Cardiac fibroblast (primary cell): ENCODE data around the gene H2BK1.

Source experiments
- DNase-seq, 2 donors: peaks; one replicate each; pipeline versions ENCODE4 v3.0.0 to v3.0.0-alpha.2; 2010; ENCODE audit warnings: low read depth in 2 of 2
- H3K4me3 ChIP-seq, 2 donors: replicated peaks in 1 of 2; 1 replicate in 1 of 2; 2 replicates in 1 of 2; pipeline ENCODE4 v1.5.1; 2011; ENCODE audit warnings: low read depth in 2 of 2, low read length in 2 of 2, mild to moderate bottlenecking in 2 of 2, moderate library complexity in 1 of 2
- TF ChIP-seq, protein P1 (sequence below): IDR thresholded peaks from one replicate; pipeline ENCODE4 v1.5.1; 2011; ENCODE audit warnings: low read depth, mild to moderate bottlenecking, low read length, inconsistent platforms

The H2BK1 gene

DNA sequence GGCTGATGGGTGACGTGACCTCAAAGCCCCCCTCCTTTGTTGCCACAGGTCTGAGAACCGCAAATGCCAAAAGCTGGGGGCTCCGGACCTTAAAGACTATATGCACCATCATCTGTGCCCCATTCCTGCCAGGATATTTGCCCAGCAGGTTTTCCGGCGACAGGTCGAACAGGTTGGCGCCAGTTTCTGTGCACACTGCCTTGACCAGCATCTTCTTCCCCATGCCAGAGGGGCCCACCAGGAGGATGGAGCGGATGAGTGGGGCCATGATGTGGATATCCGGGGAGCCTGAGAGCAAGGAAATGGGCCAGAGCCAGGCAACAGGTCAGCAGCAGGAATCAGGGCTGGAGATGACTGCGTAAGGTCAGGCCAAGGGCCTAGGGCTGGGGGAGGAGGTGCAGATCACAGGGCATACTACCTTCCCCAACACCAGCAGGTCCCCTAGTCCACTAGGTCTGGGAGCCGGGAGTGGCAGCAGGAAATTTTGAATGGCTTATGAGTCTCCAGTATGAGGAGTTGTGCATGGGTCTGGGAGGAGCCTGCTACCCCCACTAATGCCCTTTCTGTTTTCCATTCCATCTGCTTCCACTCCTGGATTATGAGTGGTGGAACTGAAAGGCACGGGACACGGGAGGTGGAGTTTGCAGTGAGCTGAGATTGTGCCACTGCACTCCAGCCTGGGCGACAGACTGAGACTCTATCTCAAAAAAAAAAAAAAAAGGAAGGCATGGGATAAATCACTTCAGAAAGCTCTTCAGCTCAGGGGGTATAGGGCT is 16.9 kb downstream of the H2BK1 start:
- DNase-seq, result no peak
- TF ChIP-seq, protein P1, sequence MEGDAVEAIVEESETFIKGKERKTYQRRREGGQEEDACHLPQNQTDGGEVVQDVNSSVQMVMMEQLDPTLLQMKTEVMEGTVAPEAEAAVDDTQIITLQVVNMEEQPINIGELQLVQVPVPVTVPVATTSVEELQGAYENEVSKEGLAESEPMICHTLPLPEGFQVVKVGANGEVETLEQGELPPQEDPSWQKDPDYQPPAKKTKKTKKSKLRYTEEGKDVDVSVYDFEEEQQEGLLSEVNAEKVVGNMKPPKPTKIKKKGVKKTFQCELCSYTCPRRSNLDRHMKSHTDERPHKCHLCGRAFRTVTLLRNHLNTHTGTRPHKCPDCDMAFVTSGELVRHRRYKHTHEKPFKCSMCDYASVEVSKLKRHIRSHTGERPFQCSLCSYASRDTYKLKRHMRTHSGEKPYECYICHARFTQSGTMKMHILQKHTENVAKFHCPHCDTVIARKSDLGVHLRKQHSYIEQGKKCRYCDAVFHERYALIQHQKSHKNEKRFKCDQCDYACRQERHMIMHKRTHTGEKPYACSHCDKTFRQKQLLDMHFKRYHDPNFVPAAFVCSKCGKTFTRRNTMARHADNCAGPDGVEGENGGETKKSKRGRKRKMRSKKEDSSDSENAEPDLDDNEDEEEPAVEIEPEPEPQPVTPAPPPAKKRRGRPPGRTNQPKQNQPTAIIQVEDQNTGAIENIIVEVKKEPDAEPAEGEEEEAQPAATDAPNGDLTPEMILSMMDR, result no peak
- no peak overlapping the region for H3K4me3 ChIP-seq

DNA sequence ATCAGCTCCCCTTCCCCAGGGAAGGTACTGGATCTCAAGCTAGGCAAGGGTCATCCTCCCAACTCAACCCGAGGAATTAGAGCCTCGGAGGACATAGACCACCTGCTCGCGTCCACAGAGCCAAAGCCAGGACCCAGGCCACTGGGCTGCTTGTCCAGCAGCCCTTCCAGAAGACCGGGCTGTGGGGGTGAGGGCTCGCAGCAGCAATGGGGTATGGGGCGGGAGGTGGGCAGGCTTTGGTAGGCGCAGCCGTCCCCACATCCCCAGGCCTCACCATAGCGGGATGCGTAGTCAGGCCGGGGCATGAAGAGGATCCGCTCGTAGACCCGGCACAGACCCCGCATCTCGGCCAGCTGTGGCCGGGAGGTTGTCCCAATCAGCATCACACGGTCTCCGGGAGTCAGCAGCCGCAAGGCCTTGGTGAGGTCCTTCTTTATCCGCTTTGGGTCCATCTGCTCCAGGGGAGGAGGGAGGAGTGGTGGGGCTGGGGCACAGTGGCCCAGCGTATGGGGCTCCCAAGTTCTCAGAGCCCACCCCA is 18.2 kb downstream of the H2BK1 start:
- TF ChIP-seq, protein P1, result no peak
- no peak overlapping the region for H3K4me3 ChIP-seq
- no peak for DNase-seq

DNA sequence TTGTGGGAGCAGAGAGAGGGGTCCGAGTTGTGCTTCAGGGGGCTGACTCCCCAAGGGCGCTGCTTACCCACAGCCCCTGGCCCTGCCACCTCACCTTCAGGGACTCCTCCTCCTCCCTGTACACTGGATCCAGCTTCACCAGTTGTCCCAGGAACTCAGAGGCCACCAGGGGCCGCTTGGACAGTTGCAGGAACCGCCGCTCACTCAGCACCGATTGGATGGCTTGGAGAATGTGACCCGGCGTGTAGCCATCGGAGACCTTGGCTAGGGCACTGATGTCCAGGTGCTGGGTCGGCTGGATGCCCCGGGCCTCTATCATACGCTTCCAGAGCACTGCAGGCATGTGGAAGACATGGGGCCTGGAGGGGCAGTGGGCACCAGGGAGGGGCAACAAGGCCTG is 18.7 kb downstream of the H2BK1 start:
- no peak for DNase-seq
- TF ChIP-seq, protein P1, result no peak
- H3K4me3 ChIP-seq, result no peak overlapping the region

- no peak overlapping the region for H3K4me3 ChIP-seq
- no peak for DNase-seq
- TF ChIP-seq, protein P1, result no peak
These were observed 21.2 kb downstream of the H2BK1 start for GRCh38 chr7:151189038-151189437.

- TF ChIP-seq, protein P1, result no peak
- H3K4me3 ChIP-seq, result no peak overlapping the region
- no peak for DNase-seq
These were observed 22.1 kb downstream of the H2BK1 start for GRCh38 chr7:151188252-151188542.

DNA sequence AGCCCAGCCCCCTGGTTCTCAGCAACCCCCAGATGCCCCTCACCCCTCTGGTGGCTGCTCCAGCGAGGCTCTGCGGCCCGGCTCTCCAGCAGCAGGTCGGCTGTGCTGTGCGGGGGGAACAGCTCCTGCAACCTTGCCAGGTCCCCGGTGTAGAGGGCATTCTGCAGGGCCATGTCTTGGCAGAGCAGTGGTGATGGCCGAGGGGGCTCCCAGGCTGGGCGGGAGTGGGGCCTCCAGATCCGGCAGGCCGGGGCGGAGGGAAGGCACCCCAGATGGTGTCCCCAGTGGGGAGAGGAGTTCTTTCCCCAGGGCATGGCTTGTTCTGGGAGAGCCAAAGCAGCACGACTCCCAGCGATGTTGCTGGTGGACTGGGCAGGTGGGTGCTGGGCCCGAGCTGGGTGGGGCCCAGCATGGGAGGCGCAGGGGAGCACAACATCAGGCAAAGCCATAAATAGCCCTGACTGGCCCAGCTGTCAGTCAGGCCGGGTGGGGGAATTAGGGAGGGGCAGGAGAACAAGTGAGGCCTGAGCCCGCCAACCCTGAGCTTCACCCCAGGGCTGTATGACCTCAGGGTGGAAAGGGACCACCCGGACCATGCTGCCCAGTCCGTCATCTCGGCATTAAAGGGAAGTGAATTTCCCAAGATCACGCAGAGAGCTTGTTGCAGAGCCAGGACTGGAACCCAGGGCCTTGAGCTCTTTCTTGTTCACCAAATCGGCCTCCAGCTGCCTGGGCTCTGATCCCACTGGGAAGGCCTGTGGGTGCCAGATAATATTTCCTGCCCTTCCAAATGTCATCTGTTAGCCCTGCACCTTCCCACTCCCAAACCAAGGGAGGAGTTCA is 22.7 kb downstream of the H2BK1 start:
- TF ChIP-seq, protein P1, result no peak
- no peak for DNase-seq
- no peak overlapping the region for H3K4me3 ChIP-seq
